ENCODE measurements around the gene MYADML2. TPM values are rescaled to one million over a fixed set of nuclear protein-coding genes. Genes with fewer than 3 reads are reported as not detected.

Gene MYADML2
- total RNA-seq, 4 donors from 2014 or later = 2.9 to 24.9 (median 13.3) TPM

- Histone ChIP-seq H3K4me1 (peaks cover 21 to 27% of the 10 kb centered on the region in 2 donors), H3K9me3 (no peaks in the 10 kb centered on the region), H3K4me3 (no peak overlapping the region), H3K27ac (peak overlapping the region; percentile 39 to 69 (median 62)), H3K36me3 (peaks cover 0 to 3% of the 10 kb centered on the region in 2 donors), H3K27me3 (no peaks in the 10 kb centered on the region)
- TF ChIP-seq CTCF (IDR thresholded peaks at IDR 0.05 in 4 of 5, conservative IDR thresholded peaks at IDR 0.05 in 1 of 5) (no peak), POLR2A (IDR thresholded peaks at IDR 0.05) (no peak)
- in situ Hi-C loops (cut with MboI; ENCODE audit: low sequenced_read_pairs in 4 of 4) = no loop called here
- ATAC-seq (peak in 1 of 2 donors; percentile 56), DNase-seq (peak; percentile 49 to 85)
- intact Hi-C loops (cut with DNase I; ENCODE audit: low total_unique reads) = no loop called here
Measured at GRCh38 chr17:81907219-81908145, 39.6 kb downstream of the MYADML2 start.

GRCh38 chr17:81906476-81907218 is 40.4 kb downstream of the MYADML2 start:
- H3K36me3 ChIP-seq = no peaks in the 10 kb centered on the region
- intact Hi-C loops (cut with DNase I; ENCODE audit: low total_unique reads) = no loop called here

GRCh38 chr17:81905993-81906392 is 41.0 kb downstream of the MYADML2 start:
- TF ChIP-seq CTCF (IDR thresholded peaks at IDR 0.05 in 4 of 5, conservative IDR thresholded peaks at IDR 0.05 in 1 of 5) (no peak), POLR2A (IDR thresholded peaks at IDR 0.05) (no peak)
- Histone ChIP-seq H3K4me1 (peaks cover 20 to 24% of the 10 kb centered on the region in 2 donors), H3K4me3 (no peak overlapping the region), H3K27me3 (no peaks in the 10 kb centered on the region), H3K9me3 (no peaks in the 10 kb centered on the region), H3K36me3 (no peaks in the 10 kb centered on the region), H3K27ac (no peak overlapping the region)
- ATAC-seq (no peak), DNase-seq (no peak)
- intact Hi-C loops (cut with DNase I; ENCODE audit: low total_unique reads) = no loop called here
- in situ Hi-C loops (cut with MboI; ENCODE audit: low sequenced_read_pairs in 4 of 4) = no loop called here

More at GRCh38 chr17:81906476-81907218, 40.4 kb downstream of the MYADML2 start:
- in situ Hi-C loops (cut with MboI; ENCODE audit: low sequenced_read_pairs in 4 of 4) = no loop called here
- Histone ChIP-seq H3K4me1 (peaks cover 22 to 24% of the 10 kb centered on the region in 2 donors), H3K4me3 (no peak overlapping the region), H3K9me3 (no peaks in the 10 kb centered on the region), H3K27me3 (no peaks in the 10 kb centered on the region), H3K27ac (peak overlapping the region; percentile 39 to 69 (median 62))
- no peak for DNase-seq
- ATAC-seq = no peak
- no peak for TF ChIP-seq POLR2A (IDR thresholded peaks at IDR 0.05)

GRCh38 chr17:81905424-81905875 is 41.6 kb downstream of the MYADML2 start:
- no peak for ATAC-seq
- Histone ChIP-seq H3K27me3 (no peaks in the 10 kb centered on the region), H3K4me1 (peaks cover 16 to 23% of the 10 kb centered on the region in 2 donors), H3K36me3 (peaks cover 0 to 3% of the 10 kb centered on the region in 2 donors), H3K4me3 (no peak overlapping the region), H3K9me3 (no peaks in the 10 kb centered on the region), H3K27ac (no peak overlapping the region)
- DNase-seq = no peak
- no peak for TF ChIP-seq CTCF (IDR thresholded peaks at IDR 0.05 in 4 of 5, conservative IDR thresholded peaks at IDR 0.05 in 1 of 5)
- TF ChIP-seq POLR2A (IDR thresholded peaks at IDR 0.05) = no peak
- intact Hi-C loops (cut with DNase I; ENCODE audit: low total_unique reads) = no loop called here
- in situ Hi-C loops (cut with MboI; ENCODE audit: low sequenced_read_pairs in 4 of 4) = no loop called here
